GM12801 (cell line): ENCODE results near the gene C1QTNF3.

Experiments used
- CTCF ChIP-seq: IDR thresholded peaks from one replicate; pipeline ENCODE4 v1.5.1; 2011; ENCODE audit warnings: control low read depth; ENCODE audit not compliant: insufficient read length; ENCODE audit errors: extremely low read depth

C1QTNF3 gene

GRCh38 chr5:33975852-33976251, 67.2 kb downstream of the C1QTNF3 start:
- TF ChIP-seq CTCF, result no peak

- TF ChIP-seq CTCF, result no peak
These were observed 69.7 kb downstream of the C1QTNF3 start for GRCh38 chr5:33973271-33973670.

- no peak for TF ChIP-seq CTCF
These were observed 73.2 kb downstream of the C1QTNF3 start for GRCh38 chr5:33969572-33970452.

- no peak for TF ChIP-seq CTCF
These were observed 74.6 kb downstream of the C1QTNF3 start for GRCh38 chr5:33968211-33969005.
